GM19455 (cell line): ENCODE results near the gene ACOT11.
"Not testable (repeated sequence)": the region's sequence is repeated elsewhere in the genome, so short reads cannot be mapped to it uniquely, and the experiment has no call there.

Experiments
- ATAC-seq: cut with Tn5 transposase; IDR thresholded peaks from one replicate; pipeline ENCODE4 v1.9.1; 2021; ENCODE audit not compliant: unreplicated experiment

ACOT11 gene

DNA sequence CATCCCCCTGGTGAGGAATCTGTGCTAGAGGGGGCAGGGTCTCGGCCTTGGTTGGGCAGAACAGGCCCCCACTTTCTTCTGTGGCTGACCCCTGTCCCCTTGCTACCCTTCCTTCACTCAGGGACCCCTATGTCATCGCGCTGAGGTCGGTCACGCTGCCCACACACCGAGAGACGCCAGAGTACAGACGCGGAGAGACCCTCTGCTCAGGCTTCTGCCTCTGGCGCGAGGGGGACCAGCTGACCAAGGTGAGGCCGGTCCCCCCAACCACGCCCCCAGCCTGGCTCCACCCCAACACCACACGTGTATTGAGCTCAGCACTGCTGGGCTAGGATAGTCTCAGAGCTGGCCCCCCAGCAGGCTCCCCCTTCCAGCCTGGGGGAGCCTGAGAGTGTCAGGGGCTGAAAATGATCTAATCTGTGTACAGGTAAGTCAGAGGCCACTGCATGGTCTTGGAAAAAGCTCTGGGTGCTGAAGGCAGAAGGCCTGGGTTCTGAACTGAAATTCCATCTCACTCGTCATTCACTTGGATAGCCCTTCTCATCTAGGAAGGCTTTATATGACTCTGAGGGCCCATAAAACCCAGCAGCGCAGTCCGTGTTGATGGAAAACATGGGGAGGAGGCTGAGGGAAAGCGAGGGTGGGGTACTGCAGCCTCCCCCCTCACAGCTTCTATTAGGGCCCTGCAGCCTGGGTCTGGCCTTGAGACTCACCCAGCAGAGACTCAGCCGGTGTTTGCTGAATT, 60.0 kb downstream of the ACOT11 start:
- no peak for ATAC-seq

DNA sequence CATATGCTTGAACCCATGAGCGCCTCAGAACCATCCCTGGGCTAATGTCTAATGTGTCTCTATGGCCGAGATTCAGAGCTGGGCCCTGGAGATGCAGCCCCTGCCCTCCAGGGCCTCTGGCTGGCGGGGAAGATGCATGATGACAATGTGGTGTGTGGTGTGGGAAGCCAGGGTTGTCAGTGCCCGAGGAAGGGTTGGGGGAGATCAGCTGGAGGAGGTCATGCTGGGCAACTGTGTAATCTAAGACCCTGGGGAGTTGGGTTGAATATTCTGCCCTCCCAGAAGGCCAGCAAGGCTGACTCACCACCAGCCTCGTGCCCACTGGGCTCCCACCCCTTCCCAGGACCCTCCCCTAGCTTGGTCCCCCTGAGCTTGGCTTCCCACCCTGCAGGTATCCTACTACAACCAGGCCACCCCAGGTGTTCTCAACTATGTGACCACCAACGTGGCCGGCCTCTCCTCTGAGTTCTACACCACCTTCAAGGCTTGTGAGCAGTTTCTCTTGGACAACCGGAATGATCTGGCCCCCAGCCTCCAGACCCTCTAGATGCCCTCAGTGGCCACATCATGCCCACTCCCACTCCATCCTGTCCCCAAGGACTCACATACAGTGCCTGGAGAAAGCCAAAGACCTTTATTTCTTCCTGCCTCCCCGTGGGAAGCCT, 60.7 kb downstream of the ACOT11 start:
- no peak for ATAC-seq

DNA sequence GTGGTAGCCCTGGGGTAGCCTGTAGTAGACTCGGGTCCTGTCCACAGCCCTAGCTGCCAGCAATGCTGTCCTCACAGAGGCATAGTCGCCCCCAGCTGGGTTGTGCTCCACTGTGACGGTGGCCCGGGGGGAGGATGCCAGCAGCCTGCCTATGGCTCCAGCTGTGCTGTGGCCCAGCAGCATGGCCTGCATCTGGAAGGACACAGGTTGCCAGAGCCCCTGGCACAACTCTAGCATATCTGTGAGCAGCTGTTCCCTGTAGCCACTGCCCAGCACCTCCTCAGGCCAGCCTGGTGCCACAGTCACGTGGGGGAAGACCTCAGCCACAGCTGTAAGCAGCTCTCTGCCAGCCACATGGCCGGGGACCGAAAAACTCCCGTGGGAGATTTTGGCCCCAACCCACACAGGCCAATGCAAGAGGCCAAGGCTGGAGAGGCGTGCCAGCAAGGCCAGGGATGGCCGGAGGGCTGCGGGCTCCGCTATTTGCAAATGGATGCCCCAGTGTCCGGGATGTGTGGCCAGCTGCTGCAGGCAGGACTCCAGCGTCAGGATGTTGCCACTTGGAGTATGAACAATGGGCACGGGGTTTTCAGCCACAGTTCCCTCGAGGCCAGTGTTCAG, 61.4 kb downstream of the ACOT11 start:
- no peak for ATAC-seq

DNA sequence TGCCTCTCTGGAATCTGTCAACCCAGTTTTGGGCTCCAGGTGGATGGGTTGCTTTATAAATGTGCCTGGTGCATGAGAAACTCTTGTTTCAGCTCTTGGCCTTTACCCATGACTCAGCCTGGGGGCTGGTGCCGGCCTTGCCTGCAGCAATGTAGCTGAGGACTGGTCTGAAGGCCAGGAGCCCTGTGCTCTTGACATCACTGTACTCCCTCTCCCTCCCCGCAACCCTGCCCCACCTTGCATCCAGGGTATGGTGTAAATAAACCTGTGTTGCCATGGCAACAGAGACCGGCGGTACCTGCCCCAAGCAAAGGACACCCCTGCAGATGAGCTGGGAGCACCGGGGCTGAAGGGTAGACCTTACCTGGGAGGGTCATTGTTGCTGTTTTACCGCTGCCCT, 62.0 kb downstream of the ACOT11 start:
- ATAC-seq, result no peak

DNA sequence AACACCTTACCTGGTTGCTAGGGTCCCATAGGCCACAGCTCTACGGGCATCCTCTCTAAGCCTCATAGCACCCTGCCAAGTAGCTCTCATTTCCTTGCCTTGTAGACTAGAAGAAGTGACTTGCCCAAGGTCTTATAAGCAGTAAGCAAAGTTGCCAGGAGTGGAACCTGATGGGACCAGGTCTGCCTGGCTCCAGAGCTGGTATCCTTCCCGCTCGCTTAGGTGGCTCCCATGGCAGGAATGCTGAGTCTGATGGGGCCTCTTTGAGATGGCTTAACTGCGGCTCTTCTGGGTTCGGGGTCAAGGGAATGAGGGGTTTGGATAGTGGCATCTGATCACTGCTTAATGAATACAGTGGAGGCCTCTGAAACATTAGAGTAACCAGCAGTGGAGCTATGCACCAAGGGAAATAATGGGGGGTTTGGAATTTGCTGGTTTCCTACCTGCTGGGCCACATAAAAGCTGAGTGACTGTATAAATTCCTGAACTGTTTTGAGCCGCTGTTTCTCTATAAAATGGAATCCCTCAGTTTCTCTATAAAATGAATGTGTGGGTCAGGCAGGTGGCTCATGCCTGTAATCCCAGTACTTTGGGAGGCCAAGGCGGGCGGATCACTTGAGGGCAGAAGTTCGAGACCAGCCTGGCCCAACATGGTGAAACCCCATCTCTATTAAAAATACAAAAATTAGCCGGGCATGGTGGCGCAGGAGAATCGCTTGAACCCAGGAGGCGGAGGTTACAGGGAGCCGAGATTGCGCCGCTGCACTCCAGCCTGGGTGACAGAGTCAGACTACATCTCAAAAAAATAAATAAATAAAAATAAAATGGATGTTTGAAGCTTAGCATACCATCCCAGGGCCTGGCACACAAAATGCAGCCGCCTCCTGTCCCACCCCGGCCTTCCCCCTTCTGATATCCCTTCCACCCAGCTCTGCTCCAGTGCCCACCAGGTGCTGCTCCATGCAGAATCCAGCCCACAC, 62.9 kb downstream of the ACOT11 start:
- ATAC-seq, result no peak

DNA sequence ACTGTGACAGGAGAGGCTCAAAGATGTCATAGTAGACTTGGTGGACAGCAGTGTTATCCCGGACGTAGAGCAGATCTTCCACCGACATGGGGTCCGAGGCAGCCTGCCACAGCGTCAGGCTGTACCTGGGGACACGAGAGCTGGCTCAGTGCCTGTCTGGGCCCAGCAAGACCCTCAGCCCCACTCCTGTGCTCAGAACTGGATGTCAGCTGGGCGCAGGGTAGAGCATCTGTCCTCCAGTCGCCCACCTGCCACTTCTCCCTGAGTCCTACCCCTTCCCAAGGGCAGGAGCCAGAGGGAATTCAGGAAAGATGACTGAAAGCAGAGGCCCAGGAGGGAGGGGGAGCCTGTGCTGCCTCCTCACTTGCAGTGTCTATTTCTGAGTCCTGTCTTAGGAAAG, 63.6 kb downstream of the ACOT11 start:
- ATAC-seq, result no peak

DNA sequence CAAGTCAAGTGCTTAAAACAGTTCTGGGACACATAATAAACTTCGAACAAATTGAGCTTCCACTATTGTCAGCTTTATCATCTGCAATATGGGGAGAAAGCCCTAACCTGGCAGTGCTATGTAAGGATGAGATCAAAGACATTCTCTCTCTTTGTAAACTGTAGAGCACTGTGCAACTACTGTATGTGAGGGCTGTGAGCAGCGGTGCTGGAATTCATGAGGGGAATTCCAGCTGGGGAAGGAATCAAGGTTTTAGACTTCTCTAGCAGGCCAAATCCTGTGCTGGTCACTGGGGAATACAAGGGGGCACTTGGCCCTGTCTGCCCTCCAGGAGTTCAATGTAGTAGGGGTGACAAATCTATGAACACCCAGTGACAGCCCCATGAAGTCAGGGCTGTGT, 66.0 kb downstream of the ACOT11 start:
- no peak for ATAC-seq

DNA sequence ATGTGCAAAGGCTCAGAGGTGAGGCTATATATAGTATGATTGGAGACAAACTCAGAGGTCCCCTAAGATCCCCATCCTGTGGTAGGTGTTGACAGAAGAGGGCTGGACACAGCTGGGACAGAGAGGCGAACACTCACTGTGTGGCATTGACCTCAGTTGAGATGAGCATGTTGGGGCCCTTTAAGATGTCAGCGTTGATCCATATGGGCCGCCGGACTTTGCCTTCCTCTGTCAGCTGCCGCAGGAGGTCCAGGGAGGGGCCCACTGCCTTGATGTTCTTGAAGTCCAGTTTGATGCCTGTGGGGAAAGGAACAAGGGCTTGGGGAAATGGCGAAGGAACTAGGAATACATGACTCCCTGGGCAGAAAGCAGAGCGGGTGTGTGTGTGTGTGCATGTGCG, 66.5 kb downstream of the ACOT11 start:
- ATAC-seq, result no peak

DNA sequence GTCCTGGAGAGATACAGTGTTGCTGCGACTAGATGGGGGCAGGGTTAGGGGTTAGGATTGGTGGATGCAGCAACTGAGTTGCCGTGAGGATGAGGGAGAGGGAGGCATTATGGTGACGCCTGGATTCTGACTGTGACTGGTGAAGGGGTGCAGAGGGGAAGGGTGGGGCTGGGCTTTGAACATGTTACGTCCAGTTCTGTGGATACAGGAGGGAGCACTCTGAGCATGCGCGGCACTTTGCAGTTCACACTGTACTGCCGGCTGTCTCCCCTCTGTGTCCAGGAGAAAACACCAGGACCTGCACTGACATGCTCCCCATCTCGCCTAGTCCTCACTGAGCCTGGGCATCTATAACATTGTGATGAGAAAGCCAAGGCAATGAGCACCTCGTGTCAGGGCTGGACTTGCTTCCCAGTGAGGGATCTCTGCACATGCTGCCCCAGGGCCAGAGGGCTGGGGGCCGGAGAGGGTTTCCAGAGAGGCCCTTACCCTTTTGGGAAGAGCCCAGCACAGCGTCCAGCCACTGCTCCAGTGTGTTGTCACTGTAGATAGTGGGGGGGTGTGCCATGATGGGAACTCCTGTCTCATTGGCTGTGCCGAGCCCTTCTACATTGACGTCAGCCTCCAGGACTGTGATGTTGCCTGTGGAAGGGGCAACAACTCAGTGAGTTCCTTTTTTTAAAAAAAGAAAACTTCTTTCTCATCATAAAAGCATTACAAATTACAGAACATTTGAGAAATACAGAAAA, 67.7 kb downstream of the ACOT11 start:
- ATAC-seq, result no peak

DNA sequence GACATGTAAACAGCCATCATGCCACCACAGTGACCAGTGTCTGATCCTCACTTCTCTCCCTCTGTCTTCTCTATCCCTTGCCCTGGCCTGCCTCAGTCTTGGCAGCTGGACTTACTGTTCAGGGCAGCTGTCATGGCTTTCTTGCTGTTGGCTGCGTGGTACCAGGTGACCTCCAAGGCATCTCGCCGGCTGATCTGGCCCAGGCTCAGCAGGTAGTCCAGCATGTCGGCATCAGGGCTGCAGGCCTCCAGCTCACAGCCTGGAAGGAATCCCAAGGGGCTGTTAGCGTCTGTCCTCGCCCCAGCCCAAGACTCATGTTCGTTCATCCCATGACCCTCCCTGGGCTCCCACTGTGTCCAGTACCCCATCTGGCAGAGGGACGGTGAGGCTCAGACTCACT, 71.7 kb downstream of the ACOT11 start:
- ATAC-seq, result no peak

DNA sequence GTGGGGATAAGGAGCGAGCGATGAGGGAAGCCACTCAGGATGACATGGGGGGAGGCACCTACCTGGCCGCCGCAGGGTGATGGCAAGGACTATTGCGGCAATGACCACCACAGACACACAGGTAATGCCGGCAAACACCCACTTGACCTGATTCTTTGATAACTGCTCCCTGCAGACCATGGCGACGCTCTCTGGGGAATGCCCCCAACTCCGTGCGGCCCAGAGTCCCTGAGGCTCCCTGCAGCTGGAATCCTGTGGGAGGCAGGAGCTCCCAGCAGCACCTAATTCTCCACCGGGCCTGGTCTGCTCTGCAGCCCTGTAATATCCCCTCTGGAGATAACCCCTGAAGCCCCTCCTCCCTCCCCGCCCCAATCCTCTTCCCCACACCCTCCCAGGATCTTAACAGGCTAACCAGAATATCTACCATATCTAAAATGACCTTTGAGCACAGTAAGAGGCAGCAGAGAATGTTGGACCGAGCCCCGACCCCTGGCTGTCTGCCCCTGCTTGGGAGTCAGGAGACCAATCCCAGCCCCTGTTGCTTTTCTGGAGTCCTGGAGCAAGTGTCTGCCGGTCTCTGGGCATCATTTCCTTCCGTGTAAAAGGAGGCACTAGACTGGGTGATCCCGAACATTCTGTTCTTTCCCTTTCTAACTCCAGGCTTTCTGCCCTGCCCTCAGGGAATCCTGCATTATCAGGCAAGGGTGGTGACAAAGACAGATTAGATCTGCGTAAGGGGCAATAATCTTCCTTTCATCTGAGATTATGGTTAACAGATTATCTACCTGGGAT, 75.4 kb downstream of the ACOT11 start, which contains the start of gene FAM151A:
Gene FAM151A, minus strand, starts transcription at position 310 of the 792 bp plus-strand sequence. Its CDS starts 130 bp downstream, at position 180.
- ATAC-seq, result no peak

DNA sequence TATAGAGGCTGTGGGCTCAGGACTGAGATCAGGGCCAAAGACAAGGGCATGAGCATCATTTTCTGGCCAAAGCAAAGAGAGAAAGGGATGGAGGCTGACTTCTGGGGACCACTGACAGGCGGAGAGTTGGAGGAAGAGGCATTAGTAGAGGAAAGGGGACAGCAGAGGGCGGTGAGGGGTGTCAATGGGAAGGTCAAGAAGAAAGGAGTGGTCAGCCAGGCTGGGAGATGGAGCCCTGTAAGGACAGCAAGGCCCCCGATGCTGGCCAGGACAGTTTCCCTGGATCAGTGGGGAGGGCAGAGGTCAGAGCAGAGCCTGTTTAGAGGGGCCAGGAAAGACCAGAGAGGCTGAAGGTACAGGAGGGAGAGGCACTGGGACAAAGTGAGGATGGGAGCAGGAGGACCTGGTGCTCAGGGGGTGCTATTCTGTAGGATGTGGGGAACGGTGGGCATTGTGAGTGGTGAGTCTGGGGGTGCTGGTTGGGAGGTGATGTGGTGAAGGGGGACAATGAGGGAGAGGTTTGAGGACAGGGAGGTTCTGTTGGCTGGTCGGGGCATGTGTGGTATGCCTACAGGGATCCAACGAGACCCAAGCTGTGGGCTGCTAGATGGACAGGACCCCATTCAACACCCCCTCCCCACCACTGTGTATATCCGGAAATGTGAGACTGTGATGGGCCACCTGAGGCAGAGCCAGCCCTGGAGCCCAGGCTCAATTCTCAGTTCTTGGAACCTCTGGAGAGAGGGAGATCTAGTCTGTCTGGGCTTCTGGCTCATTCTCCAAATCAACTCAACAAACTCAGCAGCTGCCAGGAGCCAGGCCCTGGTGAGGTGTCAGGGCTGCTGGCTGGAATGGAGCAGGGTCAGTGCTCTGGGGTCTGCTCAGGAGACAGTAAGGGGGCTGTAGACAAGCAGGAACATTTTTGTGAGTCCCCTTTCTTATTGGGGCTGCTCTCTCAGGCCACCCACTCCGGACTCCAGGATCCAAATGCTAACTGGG, 76.7 kb downstream of the ACOT11 start:
- ATAC-seq, result no peak

DNA sequence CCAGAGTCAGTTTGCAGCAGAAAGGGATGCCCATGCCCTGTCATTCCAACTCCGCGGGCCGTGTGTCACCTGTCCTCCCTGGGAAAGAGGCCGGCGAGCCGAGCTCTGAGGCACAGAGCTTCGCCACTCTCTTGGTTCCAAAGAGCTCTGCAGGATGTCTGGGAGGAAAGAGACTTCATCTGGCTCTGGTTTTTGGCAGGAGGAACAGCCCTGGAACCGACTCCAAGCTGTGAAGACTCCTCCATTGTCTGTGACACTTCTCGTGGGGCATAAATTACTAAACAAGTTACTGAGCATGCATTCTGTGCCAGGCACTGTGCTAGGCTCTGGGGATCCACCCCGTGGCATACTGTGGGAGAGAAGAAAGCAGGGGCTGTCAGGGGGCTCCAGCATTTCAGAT, 79.2 kb downstream of the ACOT11 start:
- ATAC-seq, result no peak

DNA sequence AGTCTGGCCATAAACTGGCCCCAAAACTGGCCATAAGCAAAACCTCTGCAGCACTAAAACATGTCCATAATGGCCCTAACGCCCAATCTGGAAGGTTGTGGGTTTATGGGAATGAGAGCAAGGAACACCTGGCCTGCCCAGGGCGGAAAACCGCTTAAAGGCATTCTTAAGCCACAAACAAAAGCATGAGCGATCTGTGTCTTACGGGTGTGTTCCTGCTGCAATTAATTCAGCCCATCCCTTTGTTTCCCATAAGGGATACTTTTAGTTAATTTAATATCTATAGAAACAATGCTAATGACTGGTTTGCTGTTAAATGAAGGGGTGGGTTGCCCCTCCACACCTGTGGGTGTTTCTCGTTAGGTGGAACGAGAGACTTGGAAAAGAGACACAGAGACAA, 87.8 kb downstream of the ACOT11 start:
- not testable (repeated sequence) for ATAC-seq

DNA sequence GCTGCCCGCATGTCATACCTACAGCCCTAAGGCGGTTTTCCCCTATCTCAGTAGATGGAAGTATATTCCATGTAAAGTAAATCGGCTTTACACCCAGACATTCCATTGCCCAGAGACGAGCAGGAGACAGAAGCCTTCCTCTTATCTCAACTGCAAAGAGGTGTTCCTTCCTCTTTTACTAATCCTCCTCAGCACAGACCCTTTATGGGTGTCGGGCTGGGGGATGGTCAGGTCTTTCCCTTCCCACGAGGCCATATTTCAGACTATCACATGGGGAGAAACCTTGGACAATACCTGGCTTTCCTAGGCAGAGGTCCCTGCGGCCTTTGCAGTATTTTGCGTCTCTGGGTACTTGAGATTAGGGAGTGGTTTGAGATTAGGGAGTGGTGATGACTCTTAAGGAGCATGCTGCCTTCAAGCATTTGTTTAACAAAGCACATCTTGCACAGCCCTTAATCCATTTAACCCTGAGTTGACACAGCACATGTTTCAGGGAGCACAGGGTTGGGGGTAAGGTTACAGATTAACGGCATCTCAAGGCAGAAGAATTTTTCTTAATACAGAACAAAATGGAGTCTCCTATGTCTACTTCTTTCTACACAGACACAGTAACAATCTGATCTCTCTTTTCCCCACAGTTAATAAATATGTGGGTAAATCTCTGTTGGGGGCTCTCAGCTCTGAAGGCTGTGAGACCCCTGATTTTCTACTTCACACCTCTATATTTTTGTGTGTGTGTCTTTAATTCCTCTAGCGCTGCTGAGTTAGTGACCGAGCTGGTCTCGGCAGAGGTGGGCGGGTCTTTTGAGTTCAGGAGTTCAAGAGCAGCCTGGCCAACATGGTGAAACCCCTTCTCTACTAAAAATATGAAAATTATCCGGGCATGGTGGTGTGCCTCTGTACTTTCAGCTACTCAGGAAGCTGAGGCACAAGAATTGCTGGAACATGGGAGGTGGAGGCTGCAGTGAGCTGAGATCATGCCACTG, 88.7 kb downstream of the ACOT11 start:
- ATAC-seq, result not testable (repeated sequence)

DNA sequence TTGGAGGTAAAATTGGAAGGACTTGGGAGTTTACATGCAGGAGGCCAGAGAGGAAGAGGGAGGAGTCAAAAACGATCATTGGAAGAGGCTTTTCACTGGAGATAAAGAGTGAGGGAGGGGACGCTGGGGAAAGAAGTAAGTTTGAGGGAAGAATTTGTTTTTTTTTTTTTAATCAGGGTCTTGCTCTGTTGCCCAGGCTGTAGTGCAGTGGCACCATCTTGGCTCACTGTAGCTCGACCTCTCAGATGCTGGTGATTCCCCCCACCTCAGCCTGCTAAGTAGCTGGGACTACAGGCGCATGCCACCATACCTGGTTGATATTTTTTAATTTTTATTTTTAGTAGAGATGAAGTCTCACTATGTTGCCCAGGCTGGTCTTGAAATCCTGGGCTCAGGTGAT, 92.3 kb downstream of the ACOT11 start:
- ATAC-seq, result no peak
